Stimulated activated CD4-positive, alpha-beta T cell treated with anti-CD3 and anti-CD28 coated beads, Interleukin-12 subunit alpha, Interleukin-12 subunit beta, amount 100 ng/mL, for 4 hours (primary cell): ENCODE results near the gene ELOVL6.

Experiments
- DNase-seq: peaks from one replicate; pipeline ENCODE4 v3.0.0-alpha.2; 2020

ELOVL6 gene

GRCh38 chr4:110014233-110014632 is 184.2 kb downstream of the ELOVL6 start:
- no peak for DNase-seq

GRCh38 chr4:110012917-110013316 is 185.5 kb downstream of the ELOVL6 start:
- no peak for DNase-seq

- DNase-seq: no peak
Measured at GRCh38 chr4:110010797-110011196, 187.6 kb downstream of the ELOVL6 start.

- DNase-seq: no peak
Measured at GRCh38 chr4:110009550-110009949, 188.9 kb downstream of the ELOVL6 start.

GRCh38 chr4:110008540-110008939 is 189.9 kb downstream of the ELOVL6 start:
- DNase-seq: no peak

GRCh38 chr4:110007217-110007616 is 191.2 kb downstream of the ELOVL6 start:
- DNase-seq: no peak

GRCh38 chr4:110005461-110006056 is 192.9 kb downstream of the ELOVL6 start:
- no peak for DNase-seq

- DNase-seq: no peak
Measured at GRCh38 chr4:110004556-110004955, 193.9 kb downstream of the ELOVL6 start.

- DNase-seq: no peak
Measured at GRCh38 chr4:110003401-110004187, 194.8 kb downstream of the ELOVL6 start.

GRCh38 chr4:110002326-110002725 is 196.1 kb downstream of the ELOVL6 start:
- DNase-seq: no peak

- no peak for DNase-seq
Measured at GRCh38 chr4:109999585-109999912, 198.9 kb downstream of the ELOVL6 start.

GRCh38 chr4:109998867-109999584 is 199.4 kb downstream of the ELOVL6 start:
- DNase-seq: no peak

- no peak for DNase-seq
Measured at GRCh38 chr4:109996526-109996925, 201.9 kb downstream of the ELOVL6 start.
